Lower lobe of right lung (tissue), 2 donors: ENCODE results near the gene SLC30A4. TPM values are rescaled to one million over a fixed set of nuclear protein-coding genes. Genes with fewer than 3 reads are reported as not detected.

ENCODE experiments used
- ATAC-seq, 2 donors: fragments of 200-7000 bp; cut with Tn5 transposase; one replicate each; pipeline ENCODE4 v1.9.1; 2020 to 2022; ENCODE audit warnings: mild to moderate bottlenecking in 2 of 2, moderate library complexity in 2 of 2
- DNase-seq: peaks from one replicate; pipeline ENCODE4 v3.0.0-alpha.2; 2020
- H3K27ac ChIP-seq: fragments of 200-600 bp; one replicate; pipeline ENCODE4 v1.8.0; 2022
- H3K27me3 ChIP-seq: fragments of 200-600 bp; one replicate; pipeline ENCODE4 v1.8.0; 2022; ENCODE audit warnings: low read depth
- H3K36me3 ChIP-seq: fragments of 200-600 bp; one replicate; pipeline ENCODE4 v1.8.0; 2022; ENCODE audit warnings: mild to moderate bottlenecking
- H3K4me1 ChIP-seq: fragments of 200-600 bp; one replicate; pipeline ENCODE4 v1.8.0; 2022
- H3K4me3 ChIP-seq: fragments of 200-600 bp; one replicate; pipeline ENCODE4 v1.8.0; 2022; ENCODE audit warnings: mild to moderate bottlenecking
- H3K9me3 ChIP-seq: fragments of 200-600 bp; one replicate; pipeline ENCODE4 v1.8.0; 2022
- intact Hi-C: fragments of 100-400 bp; cut with DNase I; formaldehyde crosslinking; loops from one replicate; pipeline ENCODE4 v1.11.0; 2022
- total RNA-seq: library from RNA; stranded (reverse); fragmentation: NEBNext Ultra II Directional; extraction: Animal tissue kit (Norgen Biotek cat#: 25700); gene quantifications from one replicate; pipeline ENCODE4 v1.2.1, GENCODE V29; 2021
- TF ChIP-seq, protein P1 (sequence below): fragments of 200-600 bp; IDR thresholded peaks from one replicate; pipeline ENCODE4 v1.8.0; 2022; ENCODE audit warnings: antibody characterized with exemption, mild to moderate bottlenecking
- donor health status: DM: no; HTN: yes; CAD: no; lungs with severe emphysema.

The SLC30A4 gene
- total RNA-seq, 1 donor from 2014 or later: 4.8 TPM

DNA sequence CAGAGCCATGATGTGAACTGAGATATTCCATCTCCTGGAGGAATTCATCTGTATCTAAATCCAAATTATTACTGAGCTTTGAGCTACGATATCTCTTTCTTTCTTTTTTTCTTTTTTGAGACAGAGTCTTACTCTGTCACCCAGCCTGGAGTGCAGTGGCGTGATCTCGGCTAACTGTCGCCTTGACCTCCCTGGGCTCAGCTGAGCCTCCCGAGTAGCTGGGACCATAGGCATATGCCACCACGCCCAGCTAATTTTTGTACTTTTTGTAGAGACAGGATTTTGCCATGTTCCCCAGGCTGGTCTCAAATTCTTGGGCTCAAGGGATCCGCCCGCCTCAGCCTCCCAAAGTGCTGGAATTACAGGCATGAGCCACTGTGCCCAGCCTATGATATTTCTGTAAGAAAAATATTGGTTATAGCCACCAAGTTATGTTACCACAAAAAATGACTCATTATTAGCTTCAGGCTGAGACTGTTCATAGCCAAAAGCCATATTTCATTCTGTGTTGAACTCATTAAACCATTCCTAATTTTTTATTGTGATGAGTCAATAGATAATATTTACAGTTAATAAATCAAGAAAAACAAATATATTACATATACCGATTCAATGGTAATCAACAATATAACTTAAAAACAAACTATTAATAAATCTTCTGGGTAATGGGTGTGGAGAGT lies 27.1 kb upstream of the SLC30A4 start:
- Histone ChIP-seq H3K4me1 (no peaks in the 10 kb centered on the region), H3K27ac (no peak overlapping the region), H3K4me3 (no peak overlapping the region), H3K9me3 (no peaks in the 10 kb centered on the region), H3K27me3 (no peaks in the 10 kb centered on the region), H3K36me3 (no peaks in the 10 kb centered on the region)
- intact Hi-C loops: no loop called here
- no peak for DNase-seq
- no peak for ATAC-seq
- TF ChIP-seq, protein P1, sequence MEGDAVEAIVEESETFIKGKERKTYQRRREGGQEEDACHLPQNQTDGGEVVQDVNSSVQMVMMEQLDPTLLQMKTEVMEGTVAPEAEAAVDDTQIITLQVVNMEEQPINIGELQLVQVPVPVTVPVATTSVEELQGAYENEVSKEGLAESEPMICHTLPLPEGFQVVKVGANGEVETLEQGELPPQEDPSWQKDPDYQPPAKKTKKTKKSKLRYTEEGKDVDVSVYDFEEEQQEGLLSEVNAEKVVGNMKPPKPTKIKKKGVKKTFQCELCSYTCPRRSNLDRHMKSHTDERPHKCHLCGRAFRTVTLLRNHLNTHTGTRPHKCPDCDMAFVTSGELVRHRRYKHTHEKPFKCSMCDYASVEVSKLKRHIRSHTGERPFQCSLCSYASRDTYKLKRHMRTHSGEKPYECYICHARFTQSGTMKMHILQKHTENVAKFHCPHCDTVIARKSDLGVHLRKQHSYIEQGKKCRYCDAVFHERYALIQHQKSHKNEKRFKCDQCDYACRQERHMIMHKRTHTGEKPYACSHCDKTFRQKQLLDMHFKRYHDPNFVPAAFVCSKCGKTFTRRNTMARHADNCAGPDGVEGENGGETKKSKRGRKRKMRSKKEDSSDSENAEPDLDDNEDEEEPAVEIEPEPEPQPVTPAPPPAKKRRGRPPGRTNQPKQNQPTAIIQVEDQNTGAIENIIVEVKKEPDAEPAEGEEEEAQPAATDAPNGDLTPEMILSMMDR: no peak

DNA sequence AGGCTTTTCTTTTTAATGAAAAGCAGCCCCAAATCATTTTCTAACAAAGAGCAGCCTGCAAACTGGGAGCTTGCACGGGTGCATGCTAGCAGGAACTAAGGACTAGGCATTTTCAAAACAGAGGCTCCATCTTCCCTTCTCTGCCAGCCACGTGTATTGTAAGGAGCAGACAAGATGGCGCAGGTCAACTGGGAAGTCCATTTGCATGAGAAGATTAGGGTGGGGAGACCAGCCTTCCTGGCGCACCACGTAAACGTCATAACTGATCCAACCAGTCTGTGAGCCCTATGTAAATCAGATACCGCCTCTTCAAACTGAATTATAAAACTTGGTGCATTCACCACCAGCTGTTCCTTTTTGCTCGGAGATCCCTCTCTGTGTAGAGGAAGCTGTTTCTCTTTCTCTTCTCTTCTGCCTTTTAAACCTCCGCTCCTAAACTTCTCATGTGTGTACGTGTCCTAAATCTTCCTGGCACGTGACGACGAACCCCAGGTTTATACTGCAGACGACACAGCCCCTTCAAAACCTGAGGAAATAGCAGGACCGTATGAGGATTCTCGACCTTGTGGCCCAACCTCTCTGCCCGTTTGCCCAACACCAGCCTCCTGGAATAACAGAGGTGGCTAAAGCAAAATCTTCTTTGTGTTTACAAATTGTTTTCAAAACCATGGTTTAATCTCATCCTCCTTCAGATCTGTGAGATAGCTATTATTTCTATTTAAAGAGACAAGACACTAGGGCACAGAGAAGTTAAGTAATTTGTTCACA lies 26.4 kb upstream of the SLC30A4 start:
- no peak overlapping the region for H3K27ac ChIP-seq
- no peak overlapping the region for H3K4me3 ChIP-seq
- ATAC-seq: no peak

DNA sequence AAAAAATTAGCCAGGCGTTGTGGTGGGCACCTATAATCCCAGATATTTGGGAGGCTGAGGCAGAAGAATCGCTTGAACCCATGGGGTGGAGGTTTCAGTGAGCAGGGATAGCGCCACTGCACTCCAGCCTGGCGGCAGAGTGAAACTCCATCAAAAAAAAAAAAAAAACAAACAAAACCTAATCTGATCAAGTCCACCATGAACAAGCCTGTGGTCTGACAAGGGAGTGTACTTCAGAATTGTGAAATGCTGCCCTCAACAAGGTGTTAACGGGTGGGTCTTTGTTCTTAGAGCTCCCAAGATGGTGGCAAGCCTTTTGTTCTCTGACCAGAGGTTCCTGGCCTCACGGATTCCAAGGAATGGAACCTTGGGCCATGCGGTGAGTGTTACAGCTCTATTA lies 24.2 kb upstream of the SLC30A4 start:
- TF ChIP-seq, protein P1: no peak
- no peak overlapping the region for H3K27ac ChIP-seq
- H3K4me3 ChIP-seq: no peak overlapping the region
- no peaks in the 10 kb centered on the region for H3K9me3 ChIP-seq
- no peak for DNase-seq
- intact Hi-C loops: no loop called here
- no peak for ATAC-seq
- H3K27me3 ChIP-seq: no peaks in the 10 kb centered on the region
- H3K4me1 ChIP-seq: no peaks in the 10 kb centered on the region
- no peaks in the 10 kb centered on the region for H3K36me3 ChIP-seq

More for the DNA sequence above, 26.4 kb upstream of the SLC30A4 start:
- Histone ChIP-seq H3K4me1 (no peaks in the 10 kb centered on the region), H3K36me3 (no peaks in the 10 kb centered on the region), H3K27me3 (no peaks in the 10 kb centered on the region), H3K9me3 (no peaks in the 10 kb centered on the region)
- TF ChIP-seq, protein P1: no peak
- intact Hi-C loops: no loop called here
- no peak for DNase-seq

DNA sequence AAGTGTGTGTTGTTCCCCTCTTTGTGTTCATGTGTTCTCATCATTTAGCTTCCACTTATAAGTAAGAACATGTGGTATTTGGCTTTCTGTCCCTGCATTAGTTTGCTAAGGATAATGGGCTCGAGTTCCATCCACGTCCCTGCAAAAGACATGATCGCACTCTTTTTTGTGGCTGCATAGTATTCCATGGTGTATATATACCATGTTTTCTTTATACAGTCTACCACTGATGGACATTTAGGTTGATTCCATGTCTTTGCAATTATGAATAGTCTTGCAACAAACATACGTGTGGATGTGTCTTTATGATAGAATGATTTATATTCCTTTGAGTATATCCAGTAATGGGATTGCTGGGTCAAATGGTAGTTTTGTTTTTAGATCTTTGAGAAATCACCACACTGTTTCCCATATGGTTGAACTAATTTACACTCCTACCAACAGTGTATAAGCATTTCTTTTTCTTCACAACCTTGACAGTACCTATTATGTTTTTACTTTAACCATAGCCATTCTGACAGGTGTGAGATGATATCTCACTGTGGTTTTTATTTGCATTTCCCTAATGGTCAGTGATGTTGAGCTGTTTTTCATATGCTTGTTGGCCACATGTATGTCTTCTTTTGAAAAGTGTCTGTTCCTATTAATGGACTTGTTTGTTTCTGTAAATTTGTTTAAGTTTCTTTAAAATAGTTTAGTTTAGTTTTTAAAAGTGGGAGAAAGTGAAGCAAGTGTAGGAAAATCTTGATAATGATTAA lies 21.9 kb upstream of the SLC30A4 start:
- H3K4me1 ChIP-seq: no peaks in the 10 kb centered on the region
- no peak overlapping the region for H3K27ac ChIP-seq
- H3K36me3 ChIP-seq: no peaks in the 10 kb centered on the region
- DNase-seq (no peak), ATAC-seq (no peak)
- H3K9me3 ChIP-seq: no peaks in the 10 kb centered on the region
- H3K27me3 ChIP-seq: no peaks in the 10 kb centered on the region
- H3K4me3 ChIP-seq: no peak overlapping the region
- intact Hi-C loops: no loop called here
- TF ChIP-seq, protein P1: no peak

DNA sequence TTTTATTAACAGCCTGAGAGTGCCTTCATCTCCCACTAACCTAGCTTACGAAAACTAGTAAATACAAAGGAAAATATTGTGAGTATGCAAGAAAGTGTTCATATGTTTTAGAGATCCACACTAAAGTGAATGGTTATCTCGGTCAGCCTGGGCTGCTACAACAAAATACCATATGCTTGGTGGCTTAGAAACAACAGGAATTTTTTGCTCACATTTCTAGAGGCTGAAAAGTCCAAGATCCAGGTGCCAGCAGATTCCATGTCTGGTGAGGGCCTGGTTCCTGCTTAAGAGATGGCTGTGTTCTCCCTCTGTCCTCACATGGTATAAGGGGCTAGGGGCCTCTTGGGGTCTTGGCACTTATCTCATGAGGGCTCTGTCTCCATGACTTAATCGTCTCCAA lies 20.5 kb upstream of the SLC30A4 start:
- TF ChIP-seq, protein P1: no peak
- Histone ChIP-seq H3K27ac (no peak overlapping the region), H3K4me1 (no peaks in the 10 kb centered on the region), H3K27me3 (no peaks in the 10 kb centered on the region), H3K9me3 (no peaks in the 10 kb centered on the region), H3K36me3 (no peaks in the 10 kb centered on the region), H3K4me3 (no peak overlapping the region)
- ATAC-seq (no peak), DNase-seq (no peak)
- intact Hi-C loops: no loop called here
